ENCODE data around the gene RCCD1. TPM values are rescaled to one million over a fixed set of nuclear protein-coding genes. Genes with fewer than 3 reads are reported as not detected.

RCCD1 gene
- polyA plus RNA-seq, 1 donor from 2014 or later, result 4.5 TPM

GRCh38 chr15:90968434-90968833 lies 13.8 kb downstream of the RCCD1 start:
- Histone ChIP-seq H3K4me2 (ENCODE audit: low read length) (no peak overlapping the region), H3F3A (ENCODE audit: insufficient read depth, low read length, poor library complexity, severe bottlenecking) (no peaks in the 10 kb centered on the region), H3K27ac (ENCODE audit: low read length) (no peak overlapping the region), H4K20me1 (ENCODE audit: insufficient read depth) (no peaks in the 10 kb centered on the region), H3K4me3 (ENCODE audit: low read length) (no peak overlapping the region), H2AFZ (ENCODE audit: low read depth, low read length) (no peak overlapping the region), H3K9me2 (ENCODE audit: insufficient read depth, low read length) (no peaks in the 10 kb centered on the region), H3K9ac (ENCODE audit: low read length) (no peak overlapping the region), H3K36me3 (ENCODE audit: insufficient read depth, low read length) (no peaks in the 10 kb centered on the region), H3K27me3 (ENCODE audit: insufficient read depth, low read depth, low read length) (no peaks in the 10 kb centered on the region), H3K9me3 (ENCODE audit: low read length) (no peaks in the 10 kb centered on the region), H3K79me2 (replicated peaks; ENCODE audit: insufficient read depth, low read length) (no peaks in the 10 kb centered on the region)
- TF ChIP-seq SMC3 (conservative IDR thresholded peaks at IDR 0.05; ENCODE audit: poor library complexity) (no peak), POLR2AphosphoS5 (IDR thresholded peaks at IDR 0.05) (no peak), MXI1 (conservative IDR thresholded peaks at IDR 0.05; ENCODE audit: poor library complexity, severe bottlenecking) (no peak), CTCF (IDR thresholded peaks at IDR 0.05; ENCODE audit: poor library complexity, severe bottlenecking) (no peak), EZH2 (IDR thresholded peaks at IDR 0.05; ENCODE audit: borderline replicate concordance, insufficient read depth, low read length, poor library complexity, severe bottlenecking) (no peak), TAF1 (IDR thresholded peaks at IDR 0.05; ENCODE audit: low read depth) (no peak), REST (IDR thresholded peaks at IDR 0.05; ENCODE audit: borderline replicate concordance) (no peak), RAD21 (conservative IDR thresholded peaks at IDR 0.05) (no peak), EP300 (conservative IDR thresholded peaks at IDR 0.05; ENCODE audit: poor library complexity, severe bottlenecking) (no peak)

GRCh38 chr15:90970274-90970673 lies 15.6 kb downstream of the RCCD1 start:
- no peak for TF ChIP-seq REST (IDR thresholded peaks at IDR 0.05; ENCODE audit: borderline replicate concordance)
- TF ChIP-seq POLR2AphosphoS5 (IDR thresholded peaks at IDR 0.05), result no peak
- TF ChIP-seq EZH2 (IDR thresholded peaks at IDR 0.05; ENCODE audit: borderline replicate concordance, insufficient read depth, low read length, poor library complexity, severe bottlenecking), result no peak
- no peak for TF ChIP-seq RAD21 (conservative IDR thresholded peaks at IDR 0.05)
- no peak for TF ChIP-seq SMC3 (conservative IDR thresholded peaks at IDR 0.05; ENCODE audit: poor library complexity)
- no peak for TF ChIP-seq MXI1 (conservative IDR thresholded peaks at IDR 0.05; ENCODE audit: poor library complexity, severe bottlenecking)
- TF ChIP-seq TAF1 (IDR thresholded peaks at IDR 0.05; ENCODE audit: low read depth), result no peak
- no peaks in the 10 kb centered on the region for H3K36me3 ChIP-seq (ENCODE audit: insufficient read depth, low read length)

More at GRCh38 chr15:90970274-90970673, 15.6 kb downstream of the RCCD1 start:
- Histone ChIP-seq H3K4me2 (ENCODE audit: low read length) (no peak overlapping the region), H3K79me2 (replicated peaks; ENCODE audit: insufficient read depth, low read length) (no peaks in the 10 kb centered on the region), H3K9ac (ENCODE audit: low read length) (no peak overlapping the region), H3F3A (ENCODE audit: insufficient read depth, low read length, poor library complexity, severe bottlenecking) (no peaks in the 10 kb centered on the region), H4K20me1 (ENCODE audit: insufficient read depth) (no peaks in the 10 kb centered on the region), H3K27me3 (ENCODE audit: insufficient read depth, low read depth, low read length) (no peaks in the 10 kb centered on the region), H2AFZ (ENCODE audit: low read depth, low read length) (no peak overlapping the region), H3K27ac (ENCODE audit: low read length) (no peak overlapping the region), H3K9me3 (ENCODE audit: low read length) (no peaks in the 10 kb centered on the region), H3K9me2 (ENCODE audit: insufficient read depth, low read length) (no peaks in the 10 kb centered on the region), H3K4me3 (ENCODE audit: low read length) (no peak overlapping the region)

All from neural cell (in vitro differentiated cells).